HUES6 (cell line): ENCODE results near the gene ANKRD13B.

Source experiments
- H3K27ac ChIP-seq: 2 replicates; pipeline ENCODE4 v1.7.0; 2013; ENCODE audit warnings: low read depth, mild to moderate bottlenecking, low read length, inconsistent platforms
- H3K27me3 ChIP-seq: 2 replicates; pipeline ENCODE4 v1.6.1; 2013; ENCODE audit warnings: low read length; ENCODE audit not compliant: control insufficient read depth, insufficient read depth
- H3K36me3 ChIP-seq: 2 replicates; pipeline ENCODE4 v1.6.1; 2013; ENCODE audit warnings: low read length; ENCODE audit not compliant: control insufficient read depth, insufficient read depth
- H3K4me1 ChIP-seq: 2 replicates; pipeline ENCODE4 v1.6.1; 2013; ENCODE audit warnings: low read length; ENCODE audit not compliant: control insufficient read depth, insufficient read depth
- H3K4me3 ChIP-seq: 2 replicates; pipeline ENCODE4 v1.5.1; 2013; ENCODE audit warnings: low read depth, low read length
- H3K9ac ChIP-seq: one replicate; pipeline ENCODE4 v1.6.1; 2013; ENCODE audit warnings: mild to moderate bottlenecking, low read length
- H3K9me3 ChIP-seq: 2 replicates; pipeline ENCODE4 v1.6.1; 2013; ENCODE audit warnings: low read depth, low read length; ENCODE audit not compliant: control insufficient read depth, insufficient read depth

The ANKRD13B gene

GRCh38 chr17:29570521-29570920 lies 22.4 kb upstream of the ANKRD13B start:
- H3K9ac ChIP-seq, result no peak overlapping the region
- H3K27ac ChIP-seq, result no peak overlapping the region

GRCh38 chr17:29571486-29571882 lies 21.4 kb upstream of the ANKRD13B start:
- H3K4me3 ChIP-seq, result no peak overlapping the region
- no peaks in the 10 kb centered on the region for H3K9me3 ChIP-seq
- peaks cover 28% of the 10 kb centered on the region for H3K27me3 ChIP-seq
- H3K4me1 ChIP-seq, result peaks cover 14% of the 10 kb centered on the region; the same call in 1 of the 2 replicates
- no peak overlapping the region for H3K9ac ChIP-seq
- H3K27ac ChIP-seq, result no peak overlapping the region
- peaks cover 28% of the 10 kb centered on the region for H3K36me3 ChIP-seq

More at GRCh38 chr17:29570521-29570920, 22.4 kb upstream of the ANKRD13B start:
- Histone ChIP-seq H3K27me3 (peaks cover 38% of the 10 kb centered on the region), H3K4me1 (peaks cover 18% of the 10 kb centered on the region), H3K4me3 (no peak overlapping the region), H3K9me3 (no peaks in the 10 kb centered on the region), H3K36me3 (peaks cover 18% of the 10 kb centered on the region)

- peak overlapping the region; percentile 20; the same call in 1 of the 2 replicates for H3K4me3 ChIP-seq
- H3K27ac ChIP-seq, result no peak overlapping the region
- H3K4me1 ChIP-seq, result peaks cover 14% of the 10 kb centered on the region; the same call in 1 of the 2 replicates
- H3K9ac ChIP-seq, result no peak overlapping the region
- H3K36me3 ChIP-seq, result peaks cover 33% of the 10 kb centered on the region
- H3K9me3 ChIP-seq, result no peaks in the 10 kb centered on the region
- peaks cover 24% of the 10 kb centered on the region for H3K27me3 ChIP-seq
These were observed 20.9 kb upstream of the ANKRD13B start for GRCh38 chr17:29571883-29572681.

- Histone ChIP-seq H3K36me3 (peaks cover 41% of the 10 kb centered on the region), H3K9ac (no peak overlapping the region), H3K4me3 (peak overlapping the region; percentile 40; the same call in 1 of the 2 replicates), H3K9me3 (no peaks in the 10 kb centered on the region), H3K27ac (no peak overlapping the region), H3K4me1 (peaks cover 14% of the 10 kb centered on the region; the same call in 1 of the 2 replicates), H3K27me3 (peaks cover 16% of the 10 kb centered on the region; the same call in 1 of the 2 replicates)
These were observed 20.0 kb upstream of the ANKRD13B start for GRCh38 chr17:29572691-29573557.

- H3K9ac ChIP-seq, result no peak overlapping the region
- H3K4me1 ChIP-seq, result peaks cover 14% of the 10 kb centered on the region; the same call in 1 of the 2 replicates
These were observed 19.4 kb upstream of the ANKRD13B start for GRCh38 chr17:29573558-29573869.

GRCh38 chr17:29573871-29574731 lies 18.8 kb upstream of the ANKRD13B start:
- H3K9ac ChIP-seq, result no peak overlapping the region
- peaks cover 15% of the 10 kb centered on the region; the same call in 1 of the 2 replicates for H3K27me3 ChIP-seq
- H3K27ac ChIP-seq, result no peak overlapping the region
- no peak overlapping the region for H3K4me3 ChIP-seq
- peaks cover 13% of the 10 kb centered on the region; the same call in 1 of the 2 replicates for H3K4me1 ChIP-seq
- peaks cover 53% of the 10 kb centered on the region for H3K36me3 ChIP-seq
- no peaks in the 10 kb centered on the region for H3K9me3 ChIP-seq

More at GRCh38 chr17:29573558-29573869, 19.4 kb upstream of the ANKRD13B start:
- H3K27ac ChIP-seq, result no peak overlapping the region
- no peaks in the 10 kb centered on the region for H3K9me3 ChIP-seq
- H3K36me3 ChIP-seq, result peaks cover 47% of the 10 kb centered on the region
- H3K4me3 ChIP-seq, result no peak overlapping the region
- H3K27me3 ChIP-seq, result peaks cover 16% of the 10 kb centered on the region; the same call in 1 of the 2 replicates

- peaks cover 55% of the 10 kb centered on the region for H3K36me3 ChIP-seq
- H3K4me3 ChIP-seq, result no peak overlapping the region
- H3K27me3 ChIP-seq, result peaks cover 11% of the 10 kb centered on the region; the same call in 1 of the 2 replicates
- H3K4me1 ChIP-seq, result peaks cover 8% of the 10 kb centered on the region; the same call in 1 of the 2 replicates
- H3K9me3 ChIP-seq, result no peaks in the 10 kb centered on the region
- no peak overlapping the region for H3K9ac ChIP-seq
- no peak overlapping the region for H3K27ac ChIP-seq
These were observed 18.0 kb upstream of the ANKRD13B start for GRCh38 chr17:29574732-29575510.

GRCh38 chr17:29575511-29576213 lies 17.3 kb upstream of the ANKRD13B start:
- Histone ChIP-seq H3K9ac (no peak overlapping the region), H3K4me1 (peaks cover 8% of the 10 kb centered on the region; the same call in 1 of the 2 replicates), H3K9me3 (no peaks in the 10 kb centered on the region), H3K36me3 (peaks cover 55% of the 10 kb centered on the region), H3K27me3 (peaks cover 11% of the 10 kb centered on the region; the same call in 1 of the 2 replicates), H3K27ac (no peak overlapping the region), H3K4me3 (no peak overlapping the region)

GRCh38 chr17:29576214-29577000 lies 16.5 kb upstream of the ANKRD13B start:
- Histone ChIP-seq H3K9me3 (no peaks in the 10 kb centered on the region), H3K27ac (no peak overlapping the region), H3K4me3 (no peak overlapping the region), H3K9ac (no peak overlapping the region), H3K27me3 (peaks cover 8% of the 10 kb centered on the region; the same call in 1 of the 2 replicates), H3K4me1 (peaks cover 8% of the 10 kb centered on the region; the same call in 1 of the 2 replicates), H3K36me3 (peaks cover 55% of the 10 kb centered on the region)
